SK-N-SH (cell line): Measurements from ENCODE around the gene RILPL2. TPM values are rescaled to one million over a fixed set of nuclear protein-coding genes. Genes with fewer than 3 reads are reported as not detected.

ENCODE experiments used
- CTCF ChIA-PET: fragments of 300-600, 350-600 bp; formaldehyde crosslinking; extraction: SDS; loops from one replicate; lab custom pipeline; 2021; lab: Yijun Ruan, JAX
- POLR2A ChIA-PET: fragments of 350-600 bp; sonication (Branson Sonifier 250); formaldehyde crosslinking; extraction: SDS; loops from one replicate; lab custom pipeline; 2020; ENCODE audit warnings: antibody characterized with exemption, inconsistent platforms; lab: Yijun Ruan, JAX
- DNase-seq: peaks from one replicate; pipeline ENCODE4 v3.0.0; 2012
- H2AFZ ChIP-seq: fragments of 200-600 bp; sonication (generic); 2 replicates; pipeline ENCODE4 v1.8.1; 2016; ENCODE audit warnings: antibody characterized with exemption, mild to moderate bottlenecking, low read depth
- H3F3A ChIP-seq: fragments of 200-600 bp; sonication (generic); replicated peaks from 2 replicates; pipeline ENCODE3; 2016; ENCODE audit warnings: antibody characterized with exemption, mild to moderate bottlenecking; ENCODE audit not compliant: insufficient read depth
- H3K27ac ChIP-seq, 2 experiments: fragments of 200-500 bp in 1 of 2; fragments of 200-600 bp in 1 of 2; sonication (Bioruptor generic) in 1 of 2; sonication (generic), shearing (Covaris generic) in 1 of 2; 2 replicates each; pipeline versions ENCODE4 v1.5.1 to v1.6.1; 2014 to 2016; ENCODE audit warnings: low read depth in 2 of 2, inconsistent platforms in 1 of 2, low read length in 1 of 2, mild to moderate bottlenecking in 1 of 2, mixed read lengths in 1 of 2
- H3K27me3 ChIP-seq: fragments of 200-600 bp; sonication (generic), shearing (Covaris generic); 2 replicates; pipeline ENCODE4 v1.6.1; 2016; ENCODE audit warnings: mixed run types; ENCODE audit not compliant: insufficient read depth
- H3K36me3 ChIP-seq, 2 experiments: fragments of 200-500 bp in 1 of 2; fragments of 200-600 bp in 1 of 2; sonication (Bioruptor generic) in 1 of 2; sonication (generic) in 1 of 2; replicated peaks in 1 of 2; 2 replicates each; pipeline versions ENCODE3 to v1.5.1; 2014 to 2016; ENCODE audit warnings: low read length in 1 of 2, mild to moderate bottlenecking in 1 of 2; ENCODE audit not compliant: insufficient read depth in 2 of 2, control insufficient read depth in 1 of 2
- H3K4me1 ChIP-seq, 2 experiments: fragments of 200-500 bp in 1 of 2; fragments of 200-600 bp in 1 of 2; sonication (Bioruptor generic) in 1 of 2; sonication (generic), shearing (Covaris generic) in 1 of 2; 2 replicates each; pipeline versions ENCODE4 v1.5.1 to v1.6.1; 2014 to 2016; ENCODE audit warnings: low read depth in 1 of 2, low read length in 1 of 2, mixed run types in 1 of 2; ENCODE audit not compliant: insufficient read depth in 2 of 2, control insufficient read depth in 1 of 2
- H3K4me2 ChIP-seq: fragments of 200-600 bp; sonication (generic), shearing (Covaris generic); 2 replicates; pipeline ENCODE4 v1.6.1; 2017; ENCODE audit warnings: mixed run types
- H3K4me3 ChIP-seq, 2 experiments: fragments of 200-500 bp in 1 of 2; fragments of 200-600 bp in 1 of 2; sonication (Bioruptor generic) in 1 of 2; sonication (generic), shearing (Covaris generic) in 1 of 2; 2 replicates each; pipeline versions ENCODE4 v1.5.1 to v1.8.1; 2014 to 2016; ENCODE audit warnings: low read depth in 2 of 2, inconsistent platforms in 1 of 2, low read length in 1 of 2, mild to moderate bottlenecking in 1 of 2, mixed read lengths in 1 of 2, moderate library complexity in 1 of 2
- H3K79me2 ChIP-seq: fragments of 200-600 bp; sonication (generic); 2 replicates; pipeline ENCODE4 v1.8.1; 2017; ENCODE audit warnings: mild to moderate bottlenecking; ENCODE audit not compliant: insufficient read depth
- H3K9ac ChIP-seq: fragments of 200-600 bp; sonication (generic); 2 replicates; pipeline ENCODE4 v1.6.1; 2017; ENCODE audit warnings: mixed run types
- H3K9me2 ChIP-seq: fragments of 200-600 bp; sonication (generic); 2 replicates; pipeline ENCODE4 v1.6.1; 2017; ENCODE audit warnings: mixed run types
- H3K9me3 ChIP-seq: fragments of 200-600 bp; sonication (generic); 2 replicates; pipeline ENCODE4 v1.6.1; 2017; ENCODE audit warnings: mixed run types, mild to moderate bottlenecking, moderate library complexity
- H4K20me1 ChIP-seq: fragments of 200-600 bp; sonication (generic); 2 replicates; pipeline ENCODE4 v1.6.1; 2017; ENCODE audit warnings: mild to moderate bottlenecking, mixed run types; ENCODE audit not compliant: insufficient read depth
- CHD2 ChIP-seq: fragments of 150-350 bp; IDR thresholded peaks from 2 replicates; pipeline ENCODE4 v1.6.1; 2018; ENCODE audit warnings: low read length; ENCODE audit not compliant: partially characterized antibody
- ELF1 ChIP-seq: IDR thresholded peaks from 2 replicates; pipeline ENCODE4 v1.4.0; 2012
- EZH2phosphoT487 ChIP-seq: fragments of 200-600 bp; sonication (generic); IDR thresholded peaks from 2 replicates; pipeline ENCODE4 v1.6.1; 2017; ENCODE audit warnings: low read depth, mixed run types, mild to moderate bottlenecking, antibody characterized with exemption, moderate library complexity, borderline replicate concordance
- GABPA ChIP-seq: IDR thresholded peaks from 2 replicates; pipeline ENCODE4 v1.4.0; 2012; ENCODE audit warnings: low read depth, mild to moderate bottlenecking
- JUND ChIP-seq: IDR thresholded peaks from 2 replicates; pipeline ENCODE4 v1.4.0; 2012
- MEF2A ChIP-seq: IDR thresholded peaks from 2 replicates; pipeline ENCODE4 v1.4.0; 2012; ENCODE audit warnings: low read depth, borderline replicate concordance
- MXI1 ChIP-seq: IDR thresholded peaks from 2 replicates; pipeline ENCODE4 v1.6.1; 2012; ENCODE audit warnings: mild to moderate bottlenecking, low read depth, low read length, improper control_type of control experiment
- NFIC ChIP-seq: IDR thresholded peaks from 2 replicates; pipeline ENCODE4 v1.4.0; 2012; ENCODE audit warnings: borderline replicate concordance
- NRF1 ChIP-seq: IDR thresholded peaks from 2 replicates; pipeline ENCODE4 v1.6.1; 2012; ENCODE audit warnings: low read depth, mild to moderate bottlenecking, low read length
- POLR2AphosphoS5 ChIP-seq: IDR thresholded peaks from 2 replicates; pipeline ENCODE4 v1.6.1; 2012; ENCODE audit warnings: low read depth, low read length
- TCF12 ChIP-seq: IDR thresholded peaks from 2 replicates; pipeline ENCODE4 v1.4.0; 2012
- TEAD4 ChIP-seq: IDR thresholded peaks from 2 replicates; pipeline ENCODE4 v1.4.0; 2012; ENCODE audit warnings: mild to moderate bottlenecking, borderline replicate concordance; ENCODE audit not compliant: insufficient read depth
- WGBS: methylation state at CpG from one replicate; pipeline ENCODE4 v1.1.6; 2017; ENCODE audit warnings: low lambda C conversion rate; 5-methylcytosine and 5-hydroxymethylcytosine counted together
- polyA plus RNA-seq, 3 experiments: library from polyadenylated mRNA; depleted of rRNA; stranded (reverse); fragments of >200 nt; gene quantifications; 2 replicates each; pipeline ENCODE4 v1.2.3, GENCODE V29; 2012
- TF ChIP-seq, protein P1 (sequence below): IDR thresholded peaks from 2 replicates; pipeline ENCODE4; 2012
- TF ChIP-seq, protein P2 (sequence below): IDR thresholded peaks from 2 replicates; pipeline ENCODE4 v1.4.0; 2012; ENCODE audit warnings: low read depth, borderline replicate concordance
- TF ChIP-seq, protein P3 (sequence below): fragments of 150-350 bp; IDR thresholded peaks from 2 replicates; pipeline ENCODE4 v1.6.1; 2017; ENCODE audit warnings: antibody characterized with exemption, low read length, low read depth, borderline replicate concordance
- TF ChIP-seq, protein P4 (sequence below): IDR thresholded peaks from 2 replicates; pipeline ENCODE4 v1.6.1; 2012; ENCODE audit warnings: mild to moderate bottlenecking, low read depth, low read length, moderate library complexity
- TF ChIP-seq, protein P5 (sequence below): fragments of 200-600 bp; sonication (generic); IDR thresholded peaks from 2 replicates; pipeline ENCODE4 v1.6.1; 2017; ENCODE audit warnings: antibody characterized with exemption, mild to moderate bottlenecking, moderate library complexity

Gene RILPL2
- polyA plus RNA-seq, 1 of the 3 experiments (the other 2 are of a cell fraction) = 5.0 TPM

DNA sequence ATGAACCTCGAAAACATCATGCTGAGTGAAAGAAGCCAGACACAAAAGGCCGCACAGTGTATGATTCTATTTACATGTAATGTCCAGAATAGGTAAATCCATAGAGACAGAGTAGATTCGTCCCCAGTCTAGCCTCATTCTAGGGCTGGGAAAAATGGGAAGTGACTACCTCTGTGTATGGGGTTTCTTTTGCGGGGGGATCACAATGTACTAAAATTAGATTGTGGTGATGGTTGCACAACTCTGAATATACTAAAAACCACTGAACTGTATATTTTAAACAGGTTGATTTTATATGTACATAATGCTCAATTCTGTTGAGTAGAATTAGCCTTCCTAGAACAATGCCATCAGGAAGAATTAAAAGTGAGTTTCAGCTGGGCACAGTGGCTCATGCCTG is 6.3 kb upstream of the RILPL2 start:
- ChIA-PET CTCF (no interaction called here), POLR2A (no interaction called here)
- H3K36me3 ChIP-seq = no peaks in the 10 kb centered on the region
- H3K27me3 ChIP-seq = no peaks in the 10 kb centered on the region
- H4K20me1 ChIP-seq = no peaks in the 10 kb centered on the region
- H3K4me1 ChIP-seq = peaks cover 0 to 2% of the 10 kb centered on the region in 2 experiments; a peak in 2 of 4 replicates
- no peak overlapping the region for H2AFZ ChIP-seq
- no peak overlapping the region for H3K9ac ChIP-seq
- H3K79me2 ChIP-seq = no peaks in the 10 kb centered on the region
- no peaks in the 10 kb centered on the region for H3K9me3 ChIP-seq
- H3K4me3 ChIP-seq = no peak overlapping the region
- no peaks in the 10 kb centered on the region for H3F3A ChIP-seq
- no peak for TF ChIP-seq TCF12
- TF ChIP-seq TEAD4 = no peak
- H3K4me2 ChIP-seq = no peak overlapping the region
- no peaks in the 10 kb centered on the region for H3K9me2 ChIP-seq
- no peak overlapping the region for H3K27ac ChIP-seq
- no peak for DNase-seq
- WGBS = 73% methylated on average over 4 of the region's 4 CpGs

DNA sequence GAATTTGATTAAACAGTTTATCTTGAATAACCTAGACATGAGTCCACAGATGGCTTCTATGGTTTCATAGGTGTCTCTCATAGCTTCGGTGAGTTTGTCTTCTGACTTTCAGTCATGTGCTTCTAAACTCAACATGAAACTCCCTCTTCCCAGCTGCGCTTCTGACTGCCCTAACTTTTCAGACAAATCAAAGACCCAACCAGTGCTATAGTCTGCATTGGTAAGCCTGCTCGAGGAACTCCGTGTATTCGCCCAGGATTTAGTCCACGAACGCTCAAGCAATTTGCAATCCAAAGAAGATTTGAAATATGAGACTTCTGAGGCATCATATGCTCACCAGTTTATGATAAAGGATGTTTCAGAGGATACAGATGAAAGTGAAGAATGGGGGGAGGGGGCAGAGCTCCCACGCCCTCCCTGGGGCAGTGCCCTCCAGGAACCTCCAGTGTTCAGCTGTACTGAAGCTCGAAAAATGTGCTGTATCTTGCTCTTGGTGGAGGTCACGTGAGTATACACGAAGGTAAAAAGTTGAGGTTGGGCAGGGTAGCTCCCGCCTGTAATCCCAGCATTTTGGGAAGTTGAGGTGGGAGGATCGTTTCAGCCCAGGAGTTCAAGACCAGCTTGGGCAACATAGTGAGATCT is 5.2 kb upstream of the RILPL2 start:
- no peaks in the 10 kb centered on the region for H3K9me3 ChIP-seq
- H3F3A ChIP-seq = no peaks in the 10 kb centered on the region
- H3K9ac ChIP-seq = no peak overlapping the region
- no peak overlapping the region for H3K4me3 ChIP-seq
- H3K9me2 ChIP-seq = no peaks in the 10 kb centered on the region
- 93% methylated on average over 13 of the region's 13 CpGs for WGBS
- no peaks in the 10 kb centered on the region for H3K79me2 ChIP-seq
- no peak overlapping the region for H2AFZ ChIP-seq
- TF ChIP-seq, protein P1, sequence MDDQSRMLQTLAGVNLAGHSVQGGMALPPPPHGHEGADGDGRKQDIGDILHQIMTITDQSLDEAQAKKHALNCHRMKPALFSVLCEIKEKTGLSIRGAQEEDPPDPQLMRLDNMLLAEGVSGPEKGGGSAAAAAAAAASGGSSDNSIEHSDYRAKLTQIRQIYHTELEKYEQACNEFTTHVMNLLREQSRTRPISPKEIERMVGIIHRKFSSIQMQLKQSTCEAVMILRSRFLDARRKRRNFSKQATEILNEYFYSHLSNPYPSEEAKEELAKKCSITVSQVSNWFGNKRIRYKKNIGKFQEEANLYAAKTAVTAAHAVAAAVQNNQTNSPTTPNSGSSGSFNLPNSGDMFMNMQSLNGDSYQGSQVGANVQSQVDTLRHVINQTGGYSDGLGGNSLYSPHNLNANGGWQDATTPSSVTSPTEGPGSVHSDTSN = no peak
- no peak for TF ChIP-seq TEAD4
- TF ChIP-seq NFIC = no peak
- no peak for TF ChIP-seq MEF2A
- no peak for TF ChIP-seq POLR2AphosphoS5
- no peak for TF ChIP-seq EZH2phosphoT487
- TF ChIP-seq NRF1 = no peak
- TF ChIP-seq MXI1 = no peak
- TF ChIP-seq GABPA = no peak
- TF ChIP-seq, protein P2, sequence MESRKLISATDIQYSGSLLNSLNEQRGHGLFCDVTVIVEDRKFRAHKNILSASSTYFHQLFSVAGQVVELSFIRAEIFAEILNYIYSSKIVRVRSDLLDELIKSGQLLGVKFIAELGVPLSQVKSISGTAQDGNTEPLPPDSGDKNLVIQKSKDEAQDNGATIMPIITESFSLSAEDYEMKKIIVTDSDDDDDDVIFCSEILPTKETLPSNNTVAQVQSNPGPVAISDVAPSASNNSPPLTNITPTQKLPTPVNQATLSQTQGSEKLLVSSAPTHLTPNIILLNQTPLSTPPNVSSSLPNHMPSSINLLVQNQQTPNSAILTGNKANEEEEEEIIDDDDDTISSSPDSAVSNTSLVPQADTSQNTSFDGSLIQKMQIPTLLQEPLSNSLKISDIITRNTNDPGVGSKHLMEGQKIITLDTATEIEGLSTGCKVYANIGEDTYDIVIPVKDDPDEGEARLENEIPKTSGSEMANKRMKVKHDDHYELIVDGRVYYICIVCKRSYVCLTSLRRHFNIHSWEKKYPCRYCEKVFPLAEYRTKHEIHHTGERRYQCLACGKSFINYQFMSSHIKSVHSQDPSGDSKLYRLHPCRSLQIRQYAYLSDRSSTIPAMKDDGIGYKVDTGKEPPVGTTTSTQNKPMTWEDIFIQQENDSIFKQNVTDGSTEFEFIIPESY = no peak
- TF ChIP-seq, protein P3, sequence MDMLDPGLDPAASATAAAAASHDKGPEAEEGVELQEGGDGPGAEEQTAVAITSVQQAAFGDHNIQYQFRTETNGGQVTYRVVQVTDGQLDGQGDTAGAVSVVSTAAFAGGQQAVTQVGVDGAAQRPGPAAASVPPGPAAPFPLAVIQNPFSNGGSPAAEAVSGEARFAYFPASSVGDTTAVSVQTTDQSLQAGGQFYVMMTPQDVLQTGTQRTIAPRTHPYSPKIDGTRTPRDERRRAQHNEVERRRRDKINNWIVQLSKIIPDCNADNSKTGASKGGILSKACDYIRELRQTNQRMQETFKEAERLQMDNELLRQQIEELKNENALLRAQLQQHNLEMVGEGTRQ = no peak
- TF ChIP-seq JUND = no peak
- no peak for TF ChIP-seq CHD2
- TF ChIP-seq, protein P4, sequence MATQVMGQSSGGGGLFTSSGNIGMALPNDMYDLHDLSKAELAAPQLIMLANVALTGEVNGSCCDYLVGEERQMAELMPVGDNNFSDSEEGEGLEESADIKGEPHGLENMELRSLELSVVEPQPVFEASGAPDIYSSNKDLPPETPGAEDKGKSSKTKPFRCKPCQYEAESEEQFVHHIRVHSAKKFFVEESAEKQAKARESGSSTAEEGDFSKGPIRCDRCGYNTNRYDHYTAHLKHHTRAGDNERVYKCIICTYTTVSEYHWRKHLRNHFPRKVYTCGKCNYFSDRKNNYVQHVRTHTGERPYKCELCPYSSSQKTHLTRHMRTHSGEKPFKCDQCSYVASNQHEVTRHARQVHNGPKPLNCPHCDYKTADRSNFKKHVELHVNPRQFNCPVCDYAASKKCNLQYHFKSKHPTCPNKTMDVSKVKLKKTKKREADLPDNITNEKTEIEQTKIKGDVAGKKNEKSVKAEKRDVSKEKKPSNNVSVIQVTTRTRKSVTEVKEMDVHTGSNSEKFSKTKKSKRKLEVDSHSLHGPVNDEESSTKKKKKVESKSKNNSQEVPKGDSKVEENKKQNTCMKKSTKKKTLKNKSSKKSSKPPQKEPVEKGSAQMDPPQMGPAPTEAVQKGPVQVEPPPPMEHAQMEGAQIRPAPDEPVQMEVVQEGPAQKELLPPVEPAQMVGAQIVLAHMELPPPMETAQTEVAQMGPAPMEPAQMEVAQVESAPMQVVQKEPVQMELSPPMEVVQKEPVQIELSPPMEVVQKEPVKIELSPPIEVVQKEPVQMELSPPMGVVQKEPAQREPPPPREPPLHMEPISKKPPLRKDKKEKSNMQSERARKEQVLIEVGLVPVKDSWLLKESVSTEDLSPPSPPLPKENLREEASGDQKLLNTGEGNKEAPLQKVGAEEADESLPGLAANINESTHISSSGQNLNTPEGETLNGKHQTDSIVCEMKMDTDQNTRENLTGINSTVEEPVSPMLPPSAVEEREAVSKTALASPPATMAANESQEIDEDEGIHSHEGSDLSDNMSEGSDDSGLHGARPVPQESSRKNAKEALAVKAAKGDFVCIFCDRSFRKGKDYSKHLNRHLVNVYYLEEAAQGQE = no peak
- TF ChIP-seq, protein P5, sequence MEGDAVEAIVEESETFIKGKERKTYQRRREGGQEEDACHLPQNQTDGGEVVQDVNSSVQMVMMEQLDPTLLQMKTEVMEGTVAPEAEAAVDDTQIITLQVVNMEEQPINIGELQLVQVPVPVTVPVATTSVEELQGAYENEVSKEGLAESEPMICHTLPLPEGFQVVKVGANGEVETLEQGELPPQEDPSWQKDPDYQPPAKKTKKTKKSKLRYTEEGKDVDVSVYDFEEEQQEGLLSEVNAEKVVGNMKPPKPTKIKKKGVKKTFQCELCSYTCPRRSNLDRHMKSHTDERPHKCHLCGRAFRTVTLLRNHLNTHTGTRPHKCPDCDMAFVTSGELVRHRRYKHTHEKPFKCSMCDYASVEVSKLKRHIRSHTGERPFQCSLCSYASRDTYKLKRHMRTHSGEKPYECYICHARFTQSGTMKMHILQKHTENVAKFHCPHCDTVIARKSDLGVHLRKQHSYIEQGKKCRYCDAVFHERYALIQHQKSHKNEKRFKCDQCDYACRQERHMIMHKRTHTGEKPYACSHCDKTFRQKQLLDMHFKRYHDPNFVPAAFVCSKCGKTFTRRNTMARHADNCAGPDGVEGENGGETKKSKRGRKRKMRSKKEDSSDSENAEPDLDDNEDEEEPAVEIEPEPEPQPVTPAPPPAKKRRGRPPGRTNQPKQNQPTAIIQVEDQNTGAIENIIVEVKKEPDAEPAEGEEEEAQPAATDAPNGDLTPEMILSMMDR = no peak
- no peak for TF ChIP-seq ELF1
- no peak overlapping the region for H3K4me2 ChIP-seq
- no peaks in the 10 kb centered on the region for H3K27me3 ChIP-seq
- H3K4me1 ChIP-seq = peaks cover 0 to 4% of the 10 kb centered on the region in 2 experiments; a peak in 2 of 4 replicates
- H3K27ac ChIP-seq = no peak overlapping the region
- ChIA-PET CTCF (no interaction called here), POLR2A (no interaction called here)
- no peaks in the 10 kb centered on the region for H4K20me1 ChIP-seq
- no peaks in the 10 kb centered on the region for H3K36me3 ChIP-seq
- no peak for DNase-seq
